ENCODE data around the gene CXCL3.

CXCL3 gene

DNA sequence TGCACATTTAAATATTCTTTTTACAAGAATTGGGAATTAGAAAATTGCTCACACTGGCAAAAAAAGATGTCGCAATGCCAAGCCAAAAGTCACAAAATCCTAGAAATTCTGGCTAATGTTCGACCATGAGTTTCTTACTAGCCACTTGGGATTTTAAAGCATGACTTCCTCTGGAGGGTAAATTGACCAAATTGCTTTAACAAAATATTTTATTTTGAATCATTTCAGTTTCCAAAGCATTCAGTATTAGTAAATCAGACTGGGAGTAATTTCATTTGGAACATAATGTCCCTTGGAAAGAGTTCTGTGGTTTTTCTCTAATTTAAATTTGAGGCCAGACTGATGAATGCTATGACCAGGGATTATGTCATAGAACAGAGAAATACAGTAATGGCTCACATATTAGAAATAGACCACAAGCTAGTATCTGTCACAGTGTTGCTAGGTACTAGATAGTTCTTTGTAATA is 32.4 kb downstream of the CXCL3 start:
- DNase-seq: no peak

DNA sequence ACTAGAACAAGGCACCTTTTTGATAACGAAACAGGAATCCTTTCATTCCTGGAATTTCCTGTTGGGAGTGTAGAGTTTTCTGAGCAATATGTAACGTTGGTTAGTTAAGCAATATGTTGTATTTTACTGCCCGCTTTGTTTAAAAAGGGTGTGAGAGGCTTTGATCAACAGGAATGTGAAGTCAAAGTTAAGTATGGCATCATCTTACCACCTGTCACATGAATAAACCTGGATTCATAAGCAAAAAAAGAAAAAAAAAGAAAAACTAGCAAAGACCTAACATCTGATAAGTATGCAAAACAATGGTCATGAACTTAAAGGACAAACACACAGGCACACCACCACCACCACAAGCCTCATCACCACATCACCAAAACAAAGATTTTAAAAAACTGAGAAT is 33.0 kb downstream of the CXCL3 start:
- DNase-seq: no peak

DNA sequence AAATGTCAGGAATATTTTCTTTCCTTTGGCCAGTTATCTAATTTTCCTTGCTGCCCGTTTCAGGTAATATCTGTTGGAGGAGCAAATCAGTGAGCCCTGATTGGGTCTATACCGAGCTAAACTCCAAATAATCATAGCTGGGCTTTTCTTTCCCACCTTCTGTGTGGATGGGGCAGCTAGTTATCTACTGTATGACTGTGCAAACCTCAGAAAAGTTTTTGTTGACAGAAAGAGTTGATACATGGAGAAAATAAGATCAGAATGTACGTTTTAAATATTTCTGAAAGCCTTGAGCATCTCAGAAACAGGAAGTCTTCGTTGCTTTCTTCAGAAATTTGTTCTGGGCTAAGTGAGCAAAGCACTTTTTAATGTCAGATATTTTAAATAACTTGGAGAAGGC is 33.8 kb downstream of the CXCL3 start:
- DNase-seq: no peak

DNA sequence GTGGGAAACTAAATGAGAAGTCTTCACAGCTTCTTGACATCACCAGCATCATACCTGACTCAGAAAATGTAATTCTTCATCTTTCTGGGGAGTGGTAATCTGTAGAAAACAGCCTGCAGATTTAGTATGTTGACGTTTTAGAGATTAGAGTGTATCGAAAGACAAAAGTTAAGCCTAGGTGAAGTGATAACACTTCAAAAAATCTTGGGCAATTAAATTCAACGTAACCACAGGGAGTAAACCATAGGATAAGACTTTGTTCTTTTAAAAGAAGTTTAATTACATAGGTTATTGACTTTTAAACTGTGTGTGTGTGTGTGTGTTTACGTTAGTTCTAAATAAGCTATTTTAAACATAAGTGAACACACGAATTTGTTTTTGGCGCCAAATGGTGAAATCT is 38.2 kb downstream of the CXCL3 start:
- DNase-seq: no peak

GRCh38 chr4:73998040-73999011 is 40.2 kb downstream of the CXCL3 start, which contains the start of gene CXCL5:
Gene CXCL5 (minus strand): TSS chr4:73998677. CDS start chr4:73998581, 96 bp downstream.
- DNase-seq: no peak

DNA sequence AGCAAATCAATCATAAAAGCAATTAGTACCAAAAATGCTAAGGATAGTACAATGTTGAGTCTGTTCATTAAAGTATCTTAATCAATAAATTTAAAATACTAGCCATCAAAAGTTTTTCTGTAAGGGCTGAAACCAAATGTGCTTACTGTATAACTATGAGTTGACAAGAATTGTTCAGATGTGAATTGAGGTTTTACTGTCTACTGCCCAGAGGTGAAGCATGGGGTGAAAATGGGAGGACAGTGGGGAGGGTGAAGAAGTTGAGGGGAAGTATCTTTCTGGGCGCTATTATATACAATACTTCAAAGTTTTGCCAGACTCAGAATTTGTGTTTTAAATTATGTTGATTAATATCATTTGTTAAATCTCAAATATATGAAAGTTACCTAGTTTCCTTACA is 46.4 kb downstream of the CXCL3 start:
- DNase-seq: no peak

GRCh38 chr4:73991742-73992000 is 46.8 kb downstream of the CXCL3 start:
- no peak for DNase-seq

GRCh38 chr4:73990988-73991741 is 47.3 kb downstream of the CXCL3 start:
- DNase-seq: no peak

- DNase-seq: no peak
Observed at GRCh38 chr4:73989928-73990327, 48.6 kb downstream of the CXCL3 start.

DNA sequence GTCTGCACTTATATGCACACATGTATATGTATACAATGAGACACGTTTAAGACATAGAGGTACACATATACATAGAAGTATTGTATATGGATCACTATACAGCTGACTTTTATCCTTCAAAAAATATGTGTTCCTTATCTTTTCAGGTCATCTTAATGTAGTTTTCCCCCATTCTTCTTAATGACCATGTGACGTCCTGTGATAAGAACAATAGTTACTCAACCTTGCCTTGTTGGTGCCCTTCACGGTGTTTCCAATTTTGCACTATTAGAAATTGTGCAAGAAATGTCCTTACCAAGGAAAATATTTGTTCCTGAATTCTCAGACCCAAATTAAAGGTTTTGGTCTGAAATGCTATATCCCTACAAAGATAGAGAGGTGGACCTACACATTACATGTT is 49.5 kb downstream of the CXCL3 start:
- no peak for DNase-seq

DNA sequence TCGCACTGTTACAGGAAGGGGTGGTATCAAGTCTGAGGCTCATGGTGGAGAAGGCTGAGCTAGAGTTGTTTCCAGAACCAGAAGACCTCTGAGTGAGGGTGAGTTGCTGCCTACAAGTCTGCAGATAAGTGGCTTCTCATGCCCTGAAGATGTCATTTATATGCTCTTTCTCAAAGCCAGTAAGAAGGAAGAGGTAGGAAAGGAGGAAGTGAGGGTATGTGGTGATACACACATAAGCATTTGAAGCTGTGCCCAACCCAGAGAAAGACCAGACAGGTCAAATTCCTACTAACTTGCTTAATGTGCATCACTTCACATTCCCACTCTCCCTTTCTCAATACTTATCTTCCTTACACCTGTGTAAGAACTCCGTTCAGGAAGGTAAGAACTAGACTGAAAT is 50.4 kb downstream of the CXCL3 start, which contains the start of gene PPBP:
PPBP (minus strand) TSS at position 130 of the 400 bp plus-strand sequence; CDS start at position 43, 87 bp downstream.
- no peak for DNase-seq

Data from stimulated activated CD4-positive, alpha-beta T cell treated with anti-CD3 and anti-CD28 coated beads, Interleukin-15, amount 100 ng/mL, for 24 hours (primary cell).